HG03159 (cell line): ENCODE results near the gene PLCH2.
A peak's percentile ranks its signal among the peaks of the same experiment; 100 is the strongest.
"Not testable (repeated sequence)": the region's sequence is repeated elsewhere in the genome, so short reads cannot be mapped to it uniquely, and the experiment has no call there.

Experiments
- ATAC-seq: cut with Tn5 transposase; IDR thresholded peaks from one replicate; pipeline ENCODE4 v1.9.1; 2021; ENCODE audit warnings: mild to moderate bottlenecking, moderate library complexity; ENCODE audit not compliant: unreplicated experiment

Gene PLCH2

GRCh38 chr1:2543543-2544092, 67.5 kb downstream of the PLCH2 start:
- no peak for ATAC-seq

GRCh38 chr1:2544093-2544874, 68.2 kb downstream of the PLCH2 start:
- ATAC-seq, result no peak

GRCh38 chr1:2544875-2545640, 69.0 kb downstream of the PLCH2 start:
- ATAC-seq, result no peak

GRCh38 chr1:2545754-2546514, 69.8 kb downstream of the PLCH2 start:
- peak; percentile 41 for ATAC-seq

- peak; percentile 37 for ATAC-seq
Measured at GRCh38 chr1:2546515-2547209, 70.6 kb downstream of the PLCH2 start.

- peak; percentile 1 for ATAC-seq
Measured at GRCh38 chr1:2547210-2548067, 71.3 kb downstream of the PLCH2 start.

- no peak for ATAC-seq
Measured at GRCh38 chr1:2548068-2548589, 72.0 kb downstream of the PLCH2 start.

GRCh38 chr1:2549367-2550029, 73.4 kb downstream of the PLCH2 start:
- ATAC-seq, result not testable (repeated sequence)

- ATAC-seq, result not testable (repeated sequence)
Measured at GRCh38 chr1:2550309-2550861, 74.3 kb downstream of the PLCH2 start.

GRCh38 chr1:2551544-2551943, 75.5 kb downstream of the PLCH2 start:
- ATAC-seq, result not testable (repeated sequence)

- ATAC-seq, result no peak
Measured at GRCh38 chr1:2552189-2552588, 76.1 kb downstream of the PLCH2 start.

- not testable (repeated sequence) for ATAC-seq
Measured at GRCh38 chr1:2553076-2553475, 77.0 kb downstream of the PLCH2 start.

- ATAC-seq, result no peak
Measured at GRCh38 chr1:2553871-2554620, 78.0 kb downstream of the PLCH2 start.

- ATAC-seq, result no peak
Measured at GRCh38 chr1:2554621-2555387, 78.7 kb downstream of the PLCH2 start.
